AG09319 (cell line): Measurements from ENCODE around the gene ADPRHL1.

Experiments
- DNase-seq: peaks from one replicate; pipeline ENCODE4 v3.0.0-alpha.2; 2010; ENCODE audit warnings: low read depth; ENCODE audit errors: extremely low read depth
- TF ChIP-seq, protein P1 (sequence below): IDR thresholded peaks from 2 replicates; pipeline ENCODE4 v1.5.1; 2011; ENCODE audit warnings: low read depth, mild to moderate bottlenecking, inconsistent platforms, low read length, moderate library complexity

ADPRHL1 gene

DNA sequence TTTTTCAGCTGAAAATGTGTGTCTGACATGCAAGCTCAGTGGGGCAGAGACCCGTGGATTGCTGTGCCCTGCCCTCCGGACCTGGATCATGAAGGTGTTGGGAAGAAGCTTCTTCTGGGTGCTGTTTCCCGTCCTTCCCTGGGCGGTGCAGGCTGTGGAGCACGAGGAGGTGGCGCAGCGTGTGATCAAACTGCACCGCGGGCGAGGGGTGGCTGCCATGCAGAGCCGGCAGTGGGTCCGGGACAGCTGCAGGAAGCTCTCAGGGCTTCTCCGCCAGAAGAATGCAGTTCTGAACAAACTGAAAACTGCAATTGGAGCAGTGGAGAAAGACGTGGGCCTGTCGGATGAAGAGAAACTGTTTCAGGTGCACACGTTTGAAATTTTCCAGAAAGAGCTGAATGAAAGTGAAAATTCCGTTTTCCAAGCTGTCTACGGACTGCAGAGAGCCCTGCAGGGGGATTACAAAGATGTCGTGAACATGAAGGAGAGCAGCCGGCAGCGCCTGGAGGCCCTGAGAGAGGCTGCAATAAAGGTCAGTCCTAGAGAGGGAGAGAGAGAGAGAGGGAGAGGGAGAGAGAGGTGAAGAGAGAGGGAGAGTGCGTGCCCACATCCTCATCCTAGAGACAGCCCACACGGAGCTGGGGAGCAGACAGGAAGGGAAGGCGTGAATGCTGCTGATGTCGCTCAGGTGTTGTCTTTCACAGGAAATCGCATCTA is 42.4 kb upstream of the ADPRHL1 start:
- TF ChIP-seq, protein P1, sequence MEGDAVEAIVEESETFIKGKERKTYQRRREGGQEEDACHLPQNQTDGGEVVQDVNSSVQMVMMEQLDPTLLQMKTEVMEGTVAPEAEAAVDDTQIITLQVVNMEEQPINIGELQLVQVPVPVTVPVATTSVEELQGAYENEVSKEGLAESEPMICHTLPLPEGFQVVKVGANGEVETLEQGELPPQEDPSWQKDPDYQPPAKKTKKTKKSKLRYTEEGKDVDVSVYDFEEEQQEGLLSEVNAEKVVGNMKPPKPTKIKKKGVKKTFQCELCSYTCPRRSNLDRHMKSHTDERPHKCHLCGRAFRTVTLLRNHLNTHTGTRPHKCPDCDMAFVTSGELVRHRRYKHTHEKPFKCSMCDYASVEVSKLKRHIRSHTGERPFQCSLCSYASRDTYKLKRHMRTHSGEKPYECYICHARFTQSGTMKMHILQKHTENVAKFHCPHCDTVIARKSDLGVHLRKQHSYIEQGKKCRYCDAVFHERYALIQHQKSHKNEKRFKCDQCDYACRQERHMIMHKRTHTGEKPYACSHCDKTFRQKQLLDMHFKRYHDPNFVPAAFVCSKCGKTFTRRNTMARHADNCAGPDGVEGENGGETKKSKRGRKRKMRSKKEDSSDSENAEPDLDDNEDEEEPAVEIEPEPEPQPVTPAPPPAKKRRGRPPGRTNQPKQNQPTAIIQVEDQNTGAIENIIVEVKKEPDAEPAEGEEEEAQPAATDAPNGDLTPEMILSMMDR: no peak
- DNase-seq: no peak

DNA sequence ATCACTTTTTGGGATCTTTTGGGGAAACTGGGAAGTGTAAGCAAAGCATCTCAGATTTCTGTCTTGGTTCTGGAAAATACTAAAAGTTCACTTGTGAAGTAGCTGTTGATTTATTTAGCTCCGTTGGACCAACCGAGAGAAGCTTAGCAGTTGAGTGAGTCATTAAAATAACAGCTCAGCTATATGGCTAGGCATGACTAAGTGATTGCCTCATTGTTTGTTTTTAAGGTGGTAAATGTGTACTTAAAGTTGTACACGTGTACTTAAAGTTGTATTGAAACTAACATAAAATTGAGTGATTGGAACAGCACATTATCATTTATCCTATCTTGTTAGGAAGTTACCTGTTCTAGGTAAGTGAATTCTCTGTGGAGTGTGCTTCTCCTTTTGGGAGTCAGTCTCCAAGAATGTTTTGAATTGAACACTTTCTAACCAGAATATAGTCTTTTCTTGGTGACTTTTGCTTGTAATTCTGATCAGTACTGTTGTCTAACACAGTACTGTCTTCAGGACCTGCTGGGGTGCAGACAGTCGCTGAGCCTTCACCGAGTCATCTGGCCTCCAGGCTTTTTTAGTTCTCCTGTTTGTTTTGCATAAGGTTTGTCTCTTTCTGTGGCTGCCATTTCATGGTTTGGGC is 40.1 kb upstream of the ADPRHL1 start:
- TF ChIP-seq, protein P1: no peak
- DNase-seq: peak; percentile 66

DNA sequence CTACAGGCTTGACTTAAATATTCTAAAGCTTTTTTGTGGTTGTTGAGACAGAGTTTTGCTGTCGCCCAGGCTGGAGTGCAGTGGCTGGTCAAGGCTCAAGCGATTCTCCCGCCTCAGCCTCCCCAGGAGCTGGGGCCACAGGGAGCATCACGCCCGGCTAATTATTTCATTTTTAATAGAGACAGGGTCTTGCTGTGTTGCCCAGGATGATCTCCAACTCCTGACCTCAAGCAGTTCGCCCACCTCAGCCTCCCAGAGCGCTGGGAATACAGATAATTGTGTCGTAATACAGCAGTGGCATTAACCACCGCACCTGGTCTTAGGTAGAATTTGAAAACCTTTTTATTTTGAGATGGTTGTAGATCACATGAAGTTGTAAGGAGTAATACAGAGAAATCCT is 38.7 kb upstream of the ADPRHL1 start:
- TF ChIP-seq, protein P1: no peak
- DNase-seq: no peak

DNA sequence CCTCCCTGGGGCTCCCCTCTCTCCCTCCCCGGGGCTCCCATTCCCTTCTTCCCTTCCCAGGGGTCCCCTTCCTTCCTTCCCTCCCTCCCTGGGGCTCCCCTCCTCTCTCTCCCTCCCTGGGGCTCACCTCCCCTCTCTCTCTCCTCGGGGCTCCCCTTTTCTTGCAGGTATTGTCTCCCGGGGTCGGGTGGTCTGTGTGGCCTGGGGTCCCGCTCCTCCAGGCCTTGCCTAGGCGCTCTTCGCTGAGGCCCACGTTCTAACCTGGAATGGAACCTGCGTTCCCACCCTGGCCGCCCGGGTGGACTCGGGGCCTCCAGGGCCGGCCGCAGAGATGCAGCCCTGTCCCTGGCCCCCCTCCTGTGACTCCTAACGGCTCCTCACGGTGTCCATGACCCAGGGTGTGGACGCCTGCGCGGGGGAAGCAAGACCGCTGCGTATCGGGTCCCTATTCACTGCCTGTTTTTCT is 38.2 kb upstream of the ADPRHL1 start:
- TF ChIP-seq, protein P1: no peak
- no peak for DNase-seq

DNA sequence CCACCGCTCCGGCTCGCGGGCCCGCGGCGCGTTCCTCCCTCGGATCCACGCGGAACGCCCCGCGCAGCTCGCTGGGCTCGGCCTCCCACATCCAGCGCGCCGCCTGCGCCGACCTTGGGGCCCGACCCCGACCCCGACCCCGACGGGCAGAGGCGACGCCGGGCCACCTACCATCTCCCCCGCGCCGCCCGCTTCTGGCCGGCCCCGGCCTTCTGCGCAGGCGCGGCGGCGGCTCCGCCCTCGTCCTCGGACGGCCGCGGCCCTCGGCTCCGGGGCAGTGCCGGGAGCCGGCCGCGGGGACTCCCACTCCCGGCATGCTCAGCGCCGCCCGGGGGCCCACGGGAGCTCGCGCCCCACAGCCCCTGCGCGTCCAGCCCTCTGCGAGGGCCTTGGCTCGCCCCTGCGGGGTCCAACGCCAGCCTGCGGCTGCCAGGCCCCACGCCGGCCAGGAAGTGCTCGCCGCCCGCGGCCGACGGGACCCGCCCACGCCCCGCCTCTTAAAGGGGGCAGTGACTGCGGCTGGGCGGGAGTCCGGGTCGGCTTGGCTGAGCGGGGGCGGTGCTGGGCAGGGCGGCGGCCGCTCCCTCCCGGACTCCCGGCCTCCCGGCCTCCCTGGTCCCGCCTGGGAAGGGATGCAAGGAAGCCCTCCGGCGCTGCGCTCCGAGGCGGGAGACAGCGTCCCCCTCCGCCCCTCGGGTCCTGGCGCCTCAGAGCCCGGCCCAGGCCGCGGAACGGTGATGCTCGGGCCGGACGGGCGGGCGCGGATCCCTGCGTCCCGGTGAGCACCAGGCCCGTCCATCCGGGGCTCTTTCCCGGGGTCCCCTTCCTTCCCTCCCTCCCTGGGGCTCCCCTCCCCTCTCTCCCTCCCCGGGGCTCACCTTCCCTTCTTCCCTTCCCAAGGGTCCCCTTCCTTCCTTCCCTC is 37.5 kb upstream of the ADPRHL1 start, which contains the start of gene DCUN1D2:
TSS of gene DCUN1D2 (minus strand) at position 216 of the 922 bp plus-strand sequence. CDS start at position 174, 42 bp downstream.
- TF ChIP-seq, protein P1: no peak
- peak; percentile 96 for DNase-seq

DNA sequence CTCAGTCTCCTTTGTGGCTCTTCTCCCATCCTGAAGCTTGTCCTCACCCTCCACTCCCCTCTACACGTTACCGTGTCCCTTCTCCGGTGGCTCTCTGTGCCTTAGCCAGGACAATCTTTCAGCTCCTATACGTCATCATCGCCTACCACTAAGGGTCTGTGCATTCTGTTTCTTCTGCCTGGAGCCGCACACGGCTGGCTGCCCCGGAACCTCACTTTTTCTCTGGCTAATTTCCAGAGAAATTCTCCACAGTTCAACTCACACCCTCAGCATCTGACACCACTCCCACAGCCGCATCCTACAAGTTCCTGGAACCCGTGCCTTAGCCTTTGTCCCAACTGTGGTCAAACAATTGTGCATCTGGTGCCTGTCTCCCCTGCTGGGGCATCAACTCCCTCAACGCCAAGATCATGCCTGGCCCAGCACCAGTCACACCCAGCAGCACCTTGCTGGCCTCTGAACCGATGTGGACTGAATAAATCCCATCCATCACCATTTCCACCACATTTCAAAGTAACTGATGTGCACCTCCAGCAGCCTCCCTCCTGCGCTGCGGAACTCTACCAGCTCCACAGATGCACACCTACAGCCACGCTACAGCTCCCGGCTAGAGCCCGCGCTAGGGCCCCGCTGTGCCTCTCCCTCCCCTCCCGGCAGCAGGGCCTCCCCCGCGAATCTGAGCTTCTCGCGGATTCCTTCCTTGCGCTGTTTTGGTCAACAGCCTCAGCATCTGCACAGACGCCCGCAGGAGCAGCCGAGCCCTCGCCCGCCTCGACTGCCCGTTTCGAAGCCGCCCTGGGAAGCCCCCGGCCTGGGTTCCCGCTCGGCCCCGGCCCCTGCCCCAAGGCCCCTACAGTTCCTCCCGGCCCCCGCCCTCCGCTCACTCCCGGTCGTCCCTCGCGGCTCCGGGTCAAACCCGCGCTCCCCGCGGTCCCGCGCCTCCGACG is 36.5 kb upstream of the ADPRHL1 start:
- no peak for DNase-seq
- TF ChIP-seq, protein P1: no peak
